CD4-positive, alpha-beta T cell (primary cell): ENCODE measurements around the gene CFAP57. TPM values are rescaled to one million over a fixed set of nuclear protein-coding genes. Genes with fewer than 3 reads are reported as not detected.

Source experiments
- ATAC-seq: fragments of 200-7000 bp; cut with Tn5 transposase; one replicate; pipeline ENCODE4 v1.10.0; 2022; ENCODE audit warnings: mild to moderate bottlenecking; ENCODE audit not compliant: poor library complexity
- CTCF ChIA-PET: fragments of 350-600 bp; sonication (Branson Sonifier 250); formaldehyde crosslinking; loops from one replicate; lab custom pipeline; 2021; ENCODE audit warnings: antibody characterized with exemption, inconsistent platforms; lab: Charles Lee
- POLR2A ChIA-PET: fragments of 350-600 bp; sonication (Branson Sonifier 250); formaldehyde crosslinking; loops from one replicate; lab custom pipeline; 2021; ENCODE audit warnings: antibody characterized with exemption, inconsistent platforms; lab: Charles Lee
- DNase-seq, 14 experiments: peaks; one replicate each; pipeline ENCODE4 v3.0.0-alpha.2; 2013 to 2020; ENCODE audit warnings: mixed read lengths in 2 of 14
- H3K27ac ChIP-seq, 2 donors: one replicate each; pipeline versions ENCODE4 v1.5.1 to v1.7.0; 2013; ENCODE audit warnings: low read length in 2 of 2, low read depth in 1 of 2, mild to moderate bottlenecking in 1 of 2
- H3K27me3 ChIP-seq, 2 experiments: 1 replicate in 1 of 2; 2 replicates in 1 of 2; pipeline versions ENCODE4 v1.6.1 to v1.7.0; 2013; ENCODE audit warnings: low read length in 2 of 2, control low read depth in 1 of 2, mild to moderate bottlenecking in 1 of 2, moderate library complexity in 1 of 2; ENCODE audit not compliant: insufficient read depth in 2 of 2, control insufficient read depth in 1 of 2
- H3K36me3 ChIP-seq: one replicate; pipeline ENCODE4 v1.6.1; 2013; ENCODE audit warnings: low read length, control low read depth; ENCODE audit not compliant: insufficient read depth
- H3K4me1 ChIP-seq: one replicate; pipeline ENCODE4 v1.6.1; 2013; ENCODE audit warnings: low read length, control low read depth; ENCODE audit not compliant: insufficient read depth
- H3K4me3 ChIP-seq: one replicate; pipeline ENCODE4 v1.5.1; 2013; ENCODE audit warnings: mild to moderate bottlenecking, low read length, moderate library complexity
- H3K9me3 ChIP-seq, 2 experiments: 1 replicate in 1 of 2; 2 replicates in 1 of 2; pipeline versions ENCODE4 v1.6.1 to v1.7.0; 2013; ENCODE audit warnings: low read length in 2 of 2, mild to moderate bottlenecking in 2 of 2, control low read depth in 1 of 2, moderate library complexity in 1 of 2; ENCODE audit not compliant: control insufficient read depth in 1 of 2, insufficient read depth in 1 of 2
- H3K27ac Mint-ChIP-seq: one replicate; pipeline ENCODE4 v1.8.0; 2020; ENCODE audit warnings: mixed read lengths
- H3K27me3 Mint-ChIP-seq: one replicate; pipeline ENCODE4 v1.8.0; 2021; ENCODE audit warnings: mixed read lengths
- H3K36me3 Mint-ChIP-seq: one replicate; pipeline ENCODE4 v1.8.0; 2021; ENCODE audit warnings: low read depth, mixed read lengths
- H3K4me1 Mint-ChIP-seq: one replicate; pipeline ENCODE4 v1.8.0; 2021; ENCODE audit warnings: low read depth, mixed read lengths
- H3K4me3 Mint-ChIP-seq: one replicate; pipeline ENCODE4 v1.8.0; 2020; ENCODE audit warnings: mild to moderate bottlenecking, mixed read lengths
- H3K9me3 Mint-ChIP-seq: one replicate; pipeline ENCODE4 v1.8.0; 2020; ENCODE audit warnings: mixed read lengths
- CTCF ChIP-seq: fragments of 200-600 bp; IDR thresholded peaks from one replicate; pipeline ENCODE4 v1.8.0; 2022; ENCODE audit warnings: antibody characterized with exemption, mild to moderate bottlenecking
- intact Hi-C, 2 experiments: fragments of 100-400 bp; cut with DNase I in 1 of 2; cut with micrococcal nuclease in 1 of 2; formaldehyde crosslinking; loops; one replicate each; pipeline versions ENCODE4 v1.15.1 to v1.9.0; 2023 to 2025; cut with DNase I, micrococcal nuclease
- total RNA-seq, 174 experiments: library from RNA in 2 of 174; stranded (reverse) in 2 of 174; gene quantifications; one replicate each; pipeline ENCODE4 v1.2.3 and lab custom pipeline; 2021 to 2026

Gene CFAP57
- total RNA-seq, 2 experiments from 2014 or later, result not detected

GRCh38 chr1:43299101-43299500 is 127.0 kb downstream of the CFAP57 start:
- H3K4me1 ChIP-seq, result peaks cover 16% of the 10 kb centered on the region
- intact Hi-C loops, result no loop called here
- POLR2A ChIA-PET, result no interaction called here
- Mint-ChIP-seq H3K4me1 (peaks cover 19% of the 10 kb centered on the region), H3K9me3 (no peaks in the 10 kb centered on the region), H3K4me3 (no peak overlapping the region), H3K27ac (no peak overlapping the region), H3K27me3 (no peaks in the 10 kb centered on the region), H3K36me3 (no peaks in the 10 kb centered on the region)
- H3K27me3 ChIP-seq, result no peaks in the 10 kb centered on the region
- H3K27ac ChIP-seq, result no peak overlapping the region
- TF ChIP-seq CTCF, result no peak
- no peak for ATAC-seq
- no peak for DNase-seq
- H3K4me3 ChIP-seq, result no peak overlapping the region
- no peaks in the 10 kb centered on the region for H3K36me3 ChIP-seq
- H3K9me3 ChIP-seq, result no peaks in the 10 kb centered on the region
- CTCF ChIA-PET, result no interaction called here

GRCh38 chr1:43300378-43301094 is 128.4 kb downstream of the CFAP57 start, which contains the start of gene TIE1:
TSS of gene TIE1 (plus strand) at chr1:43300982. CDS start at chr1:43301072, 90 bp downstream.
- Histone ChIP-seq H3K36me3 (no peaks in the 10 kb centered on the region), H3K4me3 (no peak within 1 kb of the TSS), H3K4me1 (peaks cover 2% of the 10 kb centered on the region), H3K27ac (no peak within 1 kb of the TSS), H3K9me3 (no peaks in the 10 kb centered on the region), H3K27me3 (no peaks in the 10 kb centered on the region)
- TF ChIP-seq CTCF, result no peak
- Mint-ChIP-seq H3K4me1 (peaks cover 8% of the 10 kb centered on the region), H3K27ac (no peak within 1 kb of the TSS), H3K9me3 (no peaks in the 10 kb centered on the region), H3K4me3 (no peak within 1 kb of the TSS), H3K36me3 (no peaks in the 10 kb centered on the region), H3K27me3 (no peaks in the 10 kb centered on the region)
- POLR2A ChIA-PET, result no interaction called here
- DNase-seq, result no peak
- CTCF ChIA-PET, result no interaction called here
- intact Hi-C loops, result no loop called here
- no peak for ATAC-seq

- H3K27ac Mint-ChIP-seq, result no peak overlapping the region
- no peak for TF ChIP-seq CTCF
Observed at GRCh38 chr1:43302201-43302600, 130.1 kb downstream of the CFAP57 start.

More at GRCh38 chr1:43302201-43302600, 130.1 kb downstream of the CFAP57 start:
- Mint-ChIP-seq H3K4me3 (no peak overlapping the region), H3K27me3 (no peaks in the 10 kb centered on the region), H3K36me3 (no peaks in the 10 kb centered on the region), H3K4me1 (no peaks in the 10 kb centered on the region), H3K9me3 (no peaks in the 10 kb centered on the region)
- DNase-seq, result no peak
- CTCF ChIA-PET, result no interaction called here
- Histone ChIP-seq H3K27me3 (no peaks in the 10 kb centered on the region), H3K4me1 (no peaks in the 10 kb centered on the region), H3K36me3 (no peaks in the 10 kb centered on the region), H3K27ac (no peak overlapping the region), H3K9me3 (no peaks in the 10 kb centered on the region), H3K4me3 (no peak overlapping the region)
- intact Hi-C loops, result no loop called here
- ATAC-seq, result no peak
- POLR2A ChIA-PET, result no interaction called here
